GM12878 (cell line): ENCODE measurements around the gene DLK2. TPM values are rescaled to one million over a fixed set of nuclear protein-coding genes. Genes with fewer than 3 reads are reported as not detected.

Experiments
- ATAC-seq: fragments of 200-7000 bp; cut with Tn5 transposase; 3 replicates; pipeline ENCODE4 v1.9.1; 2020; ENCODE audit warnings: mild to moderate bottlenecking, moderate library complexity
- BruUV-seq: library from RNA; stranded (reverse); fragments of 400-500 nt; replicated peaks from 2 replicates; lab custom pipeline; 2021; lab: Mats Ljungman, UMichigan
- CTCF ChIA-PET: fragments of 300-600 bp; sonication (Branson Sonifier 250); formaldehyde crosslinking; extraction: SDS; loops from one replicate; lab custom pipeline; 2021; ENCODE audit warnings: inconsistent platforms; lab: Yijun Ruan, JAX
- POLR2A ChIA-PET: fragments of 350-600 bp; formaldehyde crosslinking; extraction: SDS; loops from one replicate; lab custom pipeline; 2021; ENCODE audit warnings: inconsistent platforms; lab: Charles Lee
- RAD21 ChIA-PET: fragments of 300-600 bp; sonication (Branson Sonifier 250); formaldehyde crosslinking; loops from one replicate; lab custom pipeline; 2023; ENCODE audit warnings: antibody characterized with exemption; ENCODE audit not compliant: unreplicated experiment; lab: Charles Lee
- SMC1A ChIA-PET: fragments of 300-600 bp; sonication (Branson Sonifier 250); formaldehyde crosslinking; loops from one replicate; lab custom pipeline; 2023; ENCODE audit not compliant: unreplicated experiment, uncharacterized antibody; lab: Charles Lee
- DNase-seq: peaks from one replicate; pipeline ENCODE4 v3.0.0-alpha.2; 2011; ENCODE audit warnings: low read depth, low spot score
- FAIRE-seq: peaks from 3 replicates; lab custom pipeline; 2011; peaks lifted over from hg19 to GRCh38; lab: Jason Lieb, UNC
- H2AFZ ChIP-seq: 2 replicates; pipeline ENCODE4 v1.6.0; 2011; ENCODE audit warnings: low read depth, low read length, control low read depth; ENCODE audit not compliant: control insufficient read depth
- H3K27ac ChIP-seq: 2 replicates; pipeline ENCODE4 v1.5.1; 2011; ENCODE audit warnings: control low read depth; ENCODE audit not compliant: control insufficient read depth, insufficient read depth
- H3K27me3 ChIP-seq, 2 experiments: replicated peaks in 1 of 2; 2 replicates each; pipeline versions ENCODE4 v1.6.0 to v1.6.1; 2011; ENCODE audit warnings: low read length in 1 of 2; ENCODE audit not compliant: control insufficient read depth in 2 of 2, insufficient read depth in 2 of 2
- H3K36me3 ChIP-seq, 2 experiments: 2 replicates each; pipeline ENCODE4 v1.5.1; 2011; ENCODE audit warnings: low read length in 1 of 2; ENCODE audit not compliant: control insufficient read depth in 2 of 2, insufficient read depth in 2 of 2
- H3K4me1 ChIP-seq: 2 replicates; pipeline ENCODE4 v1.6.1; 2011; ENCODE audit warnings: mild to moderate bottlenecking, low read length, moderate library complexity, mixed read lengths; ENCODE audit not compliant: control insufficient read depth, insufficient read depth
- H3K4me2 ChIP-seq: 2 replicates; pipeline ENCODE4 v1.6.0; 2011; ENCODE audit warnings: control low read depth; ENCODE audit not compliant: control insufficient read depth, insufficient read depth
- H3K4me3 ChIP-seq: fragments of 200-600 bp; sonication (generic); 2 replicates; pipeline ENCODE4 v1.5.1; 2016
- H3K79me2 ChIP-seq: 2 replicates; pipeline ENCODE4 v1.6.0; 2011; ENCODE audit warnings: low read length; ENCODE audit not compliant: control insufficient read depth, insufficient read depth
- H3K9ac ChIP-seq: 2 replicates; pipeline ENCODE4 v1.8.0; 2011; ENCODE audit warnings: low read length, control low read depth, mixed read lengths; ENCODE audit not compliant: control insufficient read depth, insufficient read depth
- H3K9me3 ChIP-seq: replicated peaks from 3 replicates; pipeline ENCODE4 v1.5.1; 2011; ENCODE audit warnings: mild to moderate bottlenecking, low read length; ENCODE audit not compliant: control insufficient read depth, insufficient read depth
- H4K20me1 ChIP-seq: 2 replicates; pipeline ENCODE4 v1.6.0; 2011; ENCODE audit not compliant: control insufficient read depth, insufficient read depth
- CEBPB ChIP-seq, 2 experiments: fragments of 150-350 bp in 1 of 2; IDR thresholded peaks; 2 replicates each; pipeline ENCODE4 v1.6.1; 2012 to 2014; ENCODE audit warnings: low read depth in 2 of 2, low read length in 2 of 2, borderline replicate concordance in 1 of 2, inconsistent platforms in 1 of 2
- CHD1 ChIP-seq: IDR thresholded peaks from 2 replicates; pipeline ENCODE4 v1.6.1; 2012; ENCODE audit warnings: low read depth, low read length, improper control_type of control experiment
- EGR1 ChIP-seq, 2 experiments: IDR thresholded peaks; 1 replicate in 1 of 2; 2 replicates in 1 of 2; pipeline ENCODE4 v1.6.1; 2011 to 2012; ENCODE audit warnings: low read depth in 2 of 2, low read length in 2 of 2, borderline replicate concordance in 1 of 2, mild to moderate bottlenecking in 1 of 2, moderate library complexity in 1 of 2
- HDAC6 ChIP-seq: fragments of 200-600 bp; sonication (generic); IDR thresholded peaks from one replicate; pipeline ENCODE4 v1.8.0; 2017; ENCODE audit warnings: antibody characterized with exemption; ENCODE audit not compliant: unreplicated experiment
- JUNB ChIP-seq: IDR thresholded peaks from 2 replicates; pipeline ENCODE4 v1.6.1; 2016; ENCODE audit warnings: antibody characterized with exemption, mild to moderate bottlenecking
- MEF2A ChIP-seq: IDR thresholded peaks from 2 replicates; pipeline ENCODE4 v1.6.1; 2011; ENCODE audit warnings: low read depth, mild to moderate bottlenecking, low read length, moderate library complexity; ENCODE audit not compliant: insufficient read depth
- NBN ChIP-seq: fragments of 450-650 bp; IDR thresholded peaks from 2 replicates; pipeline ENCODE4 v1.6.1; 2016
- POLR2A ChIP-seq: IDR thresholded peaks from 2 replicates; pipeline ENCODE4 v1.6.1; 2011; ENCODE audit warnings: low read depth, mild to moderate bottlenecking, low read length
- POLR2AphosphoS5 ChIP-seq: IDR thresholded peaks from 2 replicates; pipeline ENCODE4 v1.6.1; 2011; ENCODE audit warnings: mild to moderate bottlenecking, low read length, inconsistent platforms
- RAD51 ChIP-seq: fragments of 450-650 bp; IDR thresholded peaks from 2 replicates; pipeline ENCODE4 v1.6.1; 2016; ENCODE audit warnings: moderate library complexity, mild to moderate bottlenecking, inconsistent platforms
- RELA ChIP-seq: fragments of 450-650 bp; IDR thresholded peaks from 2 replicates; pipeline ENCODE4 v1.8.0; 2014; ENCODE audit warnings: borderline replicate concordance; ENCODE audit not compliant: partially characterized antibody
- SMC3 ChIP-seq: IDR thresholded peaks from 2 replicates; pipeline ENCODE4 v1.6.1; 2011; ENCODE audit warnings: low read length, improper control_type of control experiment, borderline replicate concordance
- SP1 ChIP-seq: IDR thresholded peaks from one replicate; pipeline ENCODE4 v1.6.1; 2011; ENCODE audit warnings: low read depth, low read length
- ZNF274 ChIP-seq: IDR thresholded peaks from one replicate; pipeline ENCODE4 v1.8.0; 2011; ENCODE audit not compliant: insufficient read length, insufficient read depth
- in situ Hi-C: fragments of 300-500 bp; cut with MboI; formaldehyde crosslinking; loops from 9 replicates; pipeline ENCODE4 v1.14.3; 2018; ENCODE audit warnings: mixed read lengths
- intact Hi-C: fragments of 100-400 bp; cut with micrococcal nuclease; formaldehyde crosslinking; loops from one replicate; pipeline ENCODE4 v1.14.2; 2022; ENCODE audit not compliant: unreplicated experiment
- polyA plus RNA-seq, 11 experiments: library from polyadenylated mRNA; depleted of rRNA in 4 of 11; unstranded in 6 of 11; stranded (reverse) in 5 of 11; fragments of >200 nt; fragmentation: Nextera tagmentation in 4 of 11; fragmentation: Illumina TruSeq in 1 of 11; extraction: Ambion mirVana in 4 of 11; extraction: Trizol in 1 of 11; gene quantifications; 1 replicate in 1 of 11; 2 replicates in 10 of 11; pipeline versions ENCODE4 v1.2.1 to v1.2.3, GENCODE V29; 2011 to 2016; ENCODE audit warnings: inconsistent platforms in 2 of 11, missing spikeins in 2 of 11, low read depth in 1 of 11
- total RNA-seq, 4 experiments: library from RNA; depleted of rRNA in 3 of 4; stranded (reverse); fragments of >200 nt in 3 of 4; fragmentation: Illumina TruSeq in 1 of 4; extraction: Trizol in 1 of 4; gene quantifications; 2 replicates each; pipeline versions ENCODE4 v1.2.1 to v1.2.3, GENCODE V29; 2013 to 2021
- TF ChIP-seq, protein P1 (sequence below): fragments of 450-650 bp; formaldehyde crosslinking; IDR thresholded peaks from 2 replicates; pipeline ENCODE4 v1.4.0; 2022; ENCODE audit warnings: mild to moderate bottlenecking, moderate library complexity
- TF ChIP-seq, protein P2 (sequence below): fragments of 450-650 bp; IDR thresholded peaks from 2 replicates; pipeline ENCODE4 v1.6.1; 2017; ENCODE audit warnings: mild to moderate bottlenecking, moderate library complexity
- TF ChIP-seq, protein P3 (sequence below): IDR thresholded peaks from 2 replicates; pipeline ENCODE4 v1.6.1; 2012; ENCODE audit warnings: low read length, inconsistent platforms

The DLK2 gene
- total and polyA plus RNA-seq, 10 of the 15 experiments (the other 5 are each of a cell fraction or from before 2014, with no cell fraction given): 0.03 to 0.55 (median 0.38) TPM; not detected in 4

DNA sequence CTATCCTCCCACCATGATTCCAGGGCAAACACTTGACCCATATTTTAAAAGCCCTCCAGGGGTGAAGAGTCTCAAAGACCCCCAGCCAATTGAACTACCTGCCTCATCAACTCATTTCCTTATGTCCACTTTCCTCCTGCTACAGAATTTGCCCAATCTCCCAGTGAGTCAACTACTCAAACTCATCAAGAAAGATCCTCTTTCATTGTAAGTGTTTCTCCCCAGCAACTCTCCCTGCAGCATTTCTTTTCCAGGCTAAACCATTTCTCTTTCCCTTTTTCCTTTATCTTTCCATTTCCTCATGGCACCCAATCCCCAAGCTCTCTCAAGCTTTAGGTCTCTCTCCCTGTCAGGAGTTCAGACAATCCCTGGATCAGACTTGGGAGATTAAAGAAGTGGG lies 1.5 kb downstream of the DLK2 start:
- no TSS peak for BruUV-seq
- CTCF ChIA-PET: interaction anchor here (0.6 to 4.7 kb wide), 5 partner anchors 20 to 553 kb away, joined by 3 to 27 read pairs (median 3); no protein-coding TSS in a partner anchor
- ATAC-seq: no peak
- Histone ChIP-seq H3K9me3 (no peaks in the 10 kb centered on the region), H3K27ac (no peak overlapping the region), H3K79me2 (no peaks in the 10 kb centered on the region), H3K27me3 (peaks cover 2 to 3% of the 10 kb centered on the region in 2 experiments; a peak in 3 of 4 replicates), H3K4me2 (no peak overlapping the region), H3K9ac (no peak overlapping the region), H2AFZ (no peak overlapping the region), H4K20me1 (no peaks in the 10 kb centered on the region; the same call in 1 of the 2 replicates), H3K36me3 (peaks cover 0 to 1% of the 10 kb centered on the region in 2 experiments; a peak in 3 of 4 replicates), H3K4me3 (no peak overlapping the region), H3K4me1 (peaks cover 14% of the 10 kb centered on the region)
- FAIRE-seq: no peak
- in situ Hi-C loops: no loop called here
- intact Hi-C loops: loop anchor here (2.0 to 10.0 kb wide), 2 partner anchors 53 to 621 kb away; no protein-coding TSS in a partner anchor
- DNase-seq: no peak
- TF ChIP-seq, protein P1, sequence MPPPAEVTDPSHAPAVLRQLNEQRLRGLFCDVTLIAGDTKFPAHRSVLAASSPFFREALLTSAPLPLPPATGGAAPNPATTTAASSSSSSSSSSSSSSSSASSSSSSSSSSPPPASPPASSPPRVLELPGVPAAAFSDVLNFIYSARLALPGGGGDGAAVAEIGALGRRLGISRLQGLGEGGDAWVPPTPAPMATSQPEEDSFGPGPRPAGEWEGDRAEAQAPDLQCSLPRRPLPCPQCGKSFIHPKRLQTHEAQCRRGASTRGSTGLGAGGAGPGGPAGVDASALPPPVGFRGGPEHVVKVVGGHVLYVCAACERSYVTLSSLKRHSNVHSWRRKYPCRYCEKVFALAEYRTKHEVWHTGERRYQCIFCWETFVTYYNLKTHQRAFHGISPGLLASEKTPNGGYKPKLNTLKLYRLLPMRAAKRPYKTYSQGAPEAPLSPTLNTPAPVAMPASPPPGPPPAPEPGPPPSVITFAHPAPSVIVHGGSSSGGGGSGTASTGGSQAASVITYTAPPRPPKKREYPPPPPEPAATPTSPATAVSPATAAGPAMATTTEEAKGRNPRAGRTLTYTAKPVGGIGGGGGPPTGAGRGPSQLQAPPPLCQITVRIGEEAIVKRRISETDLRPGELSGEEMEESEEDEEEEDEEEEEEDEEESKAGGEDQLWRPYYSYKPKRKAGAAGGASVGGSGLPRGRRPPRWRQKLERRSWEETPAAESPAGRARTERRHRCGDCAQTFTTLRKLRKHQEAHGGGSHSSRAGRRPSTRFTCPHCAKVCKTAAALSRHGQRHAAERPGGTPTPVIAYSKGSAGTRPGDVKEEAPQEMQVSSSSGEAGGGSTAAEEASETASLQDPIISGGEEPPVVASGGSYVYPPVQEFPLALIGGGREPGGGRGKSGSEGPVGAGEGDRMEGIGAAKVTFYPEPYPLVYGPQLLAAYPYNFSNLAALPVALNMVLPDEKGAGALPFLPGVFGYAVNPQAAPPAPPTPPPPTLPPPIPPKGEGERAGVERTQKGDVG (CRISPR knock-in tag): no peak
- no peak for TF ChIP-seq EGR1 (IDR thresholded peaks at IDR 0.05; ENCODE audit: borderline replicate concordance in 1 of 2, low read depth in 2 of 2, low read length in 2 of 2)
- TF ChIP-seq MEF2A: no peak
- no peak for TF ChIP-seq NBN
- TF ChIP-seq HDAC6: no peak
- TF ChIP-seq CHD1: no peak
- TF ChIP-seq JUNB: no peak
- no peak for TF ChIP-seq RELA
- TF ChIP-seq, protein P2, sequence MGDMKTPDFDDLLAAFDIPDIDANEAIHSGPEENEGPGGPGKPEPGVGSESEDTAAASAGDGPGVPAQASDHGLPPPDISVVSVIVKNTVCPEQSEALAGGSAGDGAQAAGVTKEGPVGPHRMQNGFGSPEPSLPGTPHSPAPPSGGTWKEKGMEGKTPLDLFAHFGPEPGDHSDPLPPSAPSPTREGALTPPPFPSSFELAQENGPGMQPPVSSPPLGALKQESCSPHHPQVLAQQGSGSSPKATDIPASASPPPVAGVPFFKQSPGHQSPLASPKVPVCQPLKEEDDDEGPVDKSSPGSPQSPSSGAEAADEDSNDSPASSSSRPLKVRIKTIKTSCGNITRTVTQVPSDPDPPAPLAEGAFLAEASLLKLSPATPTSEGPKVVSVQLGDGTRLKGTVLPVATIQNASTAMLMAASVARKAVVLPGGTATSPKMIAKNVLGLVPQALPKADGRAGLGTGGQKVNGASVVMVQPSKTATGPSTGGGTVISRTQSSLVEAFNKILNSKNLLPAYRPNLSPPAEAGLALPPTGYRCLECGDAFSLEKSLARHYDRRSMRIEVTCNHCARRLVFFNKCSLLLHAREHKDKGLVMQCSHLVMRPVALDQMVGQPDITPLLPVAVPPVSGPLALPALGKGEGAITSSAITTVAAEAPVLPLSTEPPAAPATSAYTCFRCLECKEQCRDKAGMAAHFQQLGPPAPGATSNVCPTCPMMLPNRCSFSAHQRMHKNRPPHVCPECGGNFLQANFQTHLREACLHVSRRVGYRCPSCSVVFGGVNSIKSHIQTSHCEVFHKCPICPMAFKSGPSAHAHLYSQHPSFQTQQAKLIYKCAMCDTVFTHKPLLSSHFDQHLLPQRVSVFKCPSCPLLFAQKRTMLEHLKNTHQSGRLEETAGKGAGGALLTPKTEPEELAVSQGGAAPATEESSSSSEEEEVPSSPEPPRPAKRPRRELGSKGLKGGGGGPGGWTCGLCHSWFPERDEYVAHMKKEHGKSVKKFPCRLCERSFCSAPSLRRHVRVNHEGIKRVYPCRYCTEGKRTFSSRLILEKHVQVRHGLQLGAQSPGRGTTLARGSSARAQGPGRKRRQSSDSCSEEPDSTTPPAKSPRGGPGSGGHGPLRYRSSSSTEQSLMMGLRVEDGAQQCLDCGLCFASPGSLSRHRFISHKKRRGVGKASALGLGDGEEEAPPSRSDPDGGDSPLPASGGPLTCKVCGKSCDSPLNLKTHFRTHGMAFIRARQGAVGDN: no peak
- TF ChIP-seq ZNF274: no peak
- no peak for TF ChIP-seq POLR2AphosphoS5
- TF ChIP-seq SP1: no peak
- no peak for TF ChIP-seq CEBPB (IDR thresholded peaks at IDR 0.05; ENCODE audit: borderline replicate concordance in 1 of 2, low read depth in 2 of 2, low read length in 2 of 2)
- no peak for TF ChIP-seq RAD51
- no peak for TF ChIP-seq SMC3
- TF ChIP-seq POLR2A: no peak
- TF ChIP-seq, protein P3, sequence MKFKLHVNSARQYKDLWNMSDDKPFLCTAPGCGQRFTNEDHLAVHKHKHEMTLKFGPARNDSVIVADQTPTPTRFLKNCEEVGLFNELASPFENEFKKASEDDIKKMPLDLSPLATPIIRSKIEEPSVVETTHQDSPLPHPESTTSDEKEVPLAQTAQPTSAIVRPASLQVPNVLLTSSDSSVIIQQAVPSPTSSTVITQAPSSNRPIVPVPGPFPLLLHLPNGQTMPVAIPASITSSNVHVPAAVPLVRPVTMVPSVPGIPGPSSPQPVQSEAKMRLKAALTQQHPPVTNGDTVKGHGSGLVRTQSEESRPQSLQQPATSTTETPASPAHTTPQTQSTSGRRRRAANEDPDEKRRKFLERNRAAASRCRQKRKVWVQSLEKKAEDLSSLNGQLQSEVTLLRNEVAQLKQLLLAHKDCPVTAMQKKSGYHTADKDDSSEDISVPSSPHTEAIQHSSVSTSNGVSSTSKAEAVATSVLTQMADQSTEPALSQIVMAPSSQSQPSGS: no peak
- RAD21 ChIA-PET: interaction anchor here (5.3 kb wide), 1 partner anchor 53 kb away, joined by 22 read pairs; no protein-coding TSS in a partner anchor
- POLR2A ChIA-PET: no interaction called here
- SMC1A ChIA-PET: interaction anchor here (1.0 kb wide), 1 partner anchor 53 kb away, joined by 3 read pairs; no protein-coding TSS in a partner anchor
